ENCODE measurements around the gene TRIM17. TPM values are rescaled to one million over a fixed set of nuclear protein-coding genes. Genes with fewer than 3 reads are reported as not detected.

Gene TRIM17
- total RNA-seq, 1 donor from 2014 or later, result 6.3 TPM

- TF ChIP-seq CTCF (conservative IDR thresholded peaks at IDR 0.05), result no peak
- Mint-ChIP-seq H3K4me3 (no peak overlapping the region), H3K27me3 (ENCODE audit: low read depth) (no peaks in the 10 kb centered on the region), H3K9me3 (no peaks in the 10 kb centered on the region), H3K4me1 (no peaks in the 10 kb centered on the region), H3K27ac (ENCODE audit: unreplicated experiment) (no peak overlapping the region), H3K36me3 (ENCODE audit: low read depth) (no peaks in the 10 kb centered on the region)
- no peak for DNase-seq (ENCODE audit: low read depth, low spot score)
These were observed 48.6 kb downstream of the TRIM17 start for GRCh38 chr1:228367798-228368791.

GRCh38 chr1:228366866-228367741 lies 49.6 kb downstream of the TRIM17 start:
- Mint-ChIP-seq H3K27ac (ENCODE audit: unreplicated experiment) (no peak overlapping the region), H3K27me3 (ENCODE audit: low read depth) (no peaks in the 10 kb centered on the region), H3K9me3 (no peaks in the 10 kb centered on the region), H3K4me1 (no peaks in the 10 kb centered on the region), H3K36me3 (ENCODE audit: low read depth) (no peaks in the 10 kb centered on the region), H3K4me3 (no peak overlapping the region)
- TF ChIP-seq CTCF (conservative IDR thresholded peaks at IDR 0.05), result no peak
- no peak for DNase-seq (ENCODE audit: low read depth, low spot score)

GRCh38 chr1:228366062-228366865 lies 50.4 kb downstream of the TRIM17 start:
- DNase-seq (ENCODE audit: low read depth, low spot score), result no peak
- Mint-ChIP-seq H3K4me1 (no peaks in the 10 kb centered on the region), H3K4me3 (no peak overlapping the region), H3K27me3 (ENCODE audit: low read depth) (no peaks in the 10 kb centered on the region), H3K9me3 (no peaks in the 10 kb centered on the region), H3K27ac (ENCODE audit: unreplicated experiment) (no peak overlapping the region), H3K36me3 (ENCODE audit: low read depth) (no peaks in the 10 kb centered on the region)
- TF ChIP-seq CTCF (conservative IDR thresholded peaks at IDR 0.05), result no peak

GRCh38 chr1:228365271-228366061 lies 51.2 kb downstream of the TRIM17 start:
- Mint-ChIP-seq H3K36me3 (ENCODE audit: low read depth) (no peaks in the 10 kb centered on the region), H3K9me3 (no peaks in the 10 kb centered on the region), H3K4me1 (no peaks in the 10 kb centered on the region), H3K4me3 (no peak overlapping the region), H3K27ac (ENCODE audit: unreplicated experiment) (no peak overlapping the region), H3K27me3 (ENCODE audit: low read depth) (no peaks in the 10 kb centered on the region)
- DNase-seq (ENCODE audit: low read depth, low spot score), result no peak
- TF ChIP-seq CTCF (conservative IDR thresholded peaks at IDR 0.05), result no peak

Measured in neural crest cell (in vitro differentiated cells).